Stomach (tissue), 4 donors: ENCODE measurements around the gene MAGEA8.
"Not testable (repeated sequence)": the region's sequence is repeated elsewhere in the genome, so short reads cannot be mapped to it uniquely, and the experiment has no call there.

Experiments used
- POLR2AphosphoS5 ChIP-seq, 3 donors: sonication (generic); formaldehyde crosslinking; IDR thresholded peaks; one replicate each; pipeline ENCODE4 v1.6.1; 2016; ENCODE audit warnings: antibody characterized with exemption in 3 of 3
- TF ChIP-seq, protein P1 (sequence below), 7 experiments: fragments of 450-650 bp in 4 of 7; fragments of 200-600 bp in 3 of 7; sonication (generic) in 3 of 7; IDR thresholded peaks; one replicate each; pipeline ENCODE4 v1.5.1; 2016 to 2019; ENCODE audit warnings: antibody characterized with exemption in 7 of 7, control low read depth in 2 of 7, mild to moderate bottlenecking in 1 of 7

DNA sequence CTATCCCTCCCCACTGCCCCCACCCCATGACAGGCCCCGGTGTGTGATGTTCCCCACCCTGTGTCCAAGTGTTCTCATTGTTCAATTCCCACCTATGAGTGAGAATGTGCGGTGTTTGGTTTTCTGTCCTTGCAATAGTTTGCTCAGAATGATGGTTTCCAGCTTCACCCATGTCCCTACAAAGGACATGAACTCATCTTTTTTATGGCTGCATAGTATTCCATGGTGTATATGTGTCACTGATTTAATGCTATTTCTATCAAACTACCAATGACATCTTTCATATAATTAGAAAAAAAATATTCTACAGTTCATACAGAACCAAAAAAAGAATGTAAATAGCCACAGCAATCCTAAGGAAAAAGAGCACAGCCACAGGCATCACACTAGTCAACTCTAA lies 9.8 kb downstream of the MAGEA8 start:
- TF ChIP-seq, protein P1, sequence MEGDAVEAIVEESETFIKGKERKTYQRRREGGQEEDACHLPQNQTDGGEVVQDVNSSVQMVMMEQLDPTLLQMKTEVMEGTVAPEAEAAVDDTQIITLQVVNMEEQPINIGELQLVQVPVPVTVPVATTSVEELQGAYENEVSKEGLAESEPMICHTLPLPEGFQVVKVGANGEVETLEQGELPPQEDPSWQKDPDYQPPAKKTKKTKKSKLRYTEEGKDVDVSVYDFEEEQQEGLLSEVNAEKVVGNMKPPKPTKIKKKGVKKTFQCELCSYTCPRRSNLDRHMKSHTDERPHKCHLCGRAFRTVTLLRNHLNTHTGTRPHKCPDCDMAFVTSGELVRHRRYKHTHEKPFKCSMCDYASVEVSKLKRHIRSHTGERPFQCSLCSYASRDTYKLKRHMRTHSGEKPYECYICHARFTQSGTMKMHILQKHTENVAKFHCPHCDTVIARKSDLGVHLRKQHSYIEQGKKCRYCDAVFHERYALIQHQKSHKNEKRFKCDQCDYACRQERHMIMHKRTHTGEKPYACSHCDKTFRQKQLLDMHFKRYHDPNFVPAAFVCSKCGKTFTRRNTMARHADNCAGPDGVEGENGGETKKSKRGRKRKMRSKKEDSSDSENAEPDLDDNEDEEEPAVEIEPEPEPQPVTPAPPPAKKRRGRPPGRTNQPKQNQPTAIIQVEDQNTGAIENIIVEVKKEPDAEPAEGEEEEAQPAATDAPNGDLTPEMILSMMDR (IDR thresholded peaks at IDR 0.05): not testable (repeated sequence)
- TF ChIP-seq POLR2AphosphoS5 (IDR thresholded peaks at IDR 0.05): not testable (repeated sequence)
